Mesodermal cell (in vitro differentiated cells): ENCODE measurements around the gene CUL2.

Experiments used
- H3K27ac ChIP-seq: 2 replicates; pipeline ENCODE4 v1.7.0; 2013; ENCODE audit warnings: mild to moderate bottlenecking, low read depth, low read length, moderate library complexity; ENCODE audit not compliant: severe bottlenecking
- H3K36me3 ChIP-seq: 2 replicates; pipeline ENCODE4 v1.7.1; 2013; ENCODE audit warnings: mild to moderate bottlenecking, low read length, moderate library complexity; ENCODE audit not compliant: control insufficient read depth, insufficient read depth
- H3K4me1 ChIP-seq: one replicate; pipeline ENCODE4 v1.7.1; 2013; ENCODE audit warnings: mild to moderate bottlenecking, low read length; ENCODE audit not compliant: insufficient read depth, control insufficient read depth, poor library complexity, severe bottlenecking
- H3K4me3 ChIP-seq: 2 replicates; pipeline ENCODE4 v1.7.0; 2013; ENCODE audit warnings: low read length, control low read depth, mild to moderate bottlenecking; ENCODE audit not compliant: insufficient read depth, poor library complexity, severe bottlenecking; ENCODE audit errors: extremely low read depth
- H3K9me3 ChIP-seq: 2 replicates; pipeline ENCODE4 v1.7.1; 2013; ENCODE audit warnings: mild to moderate bottlenecking, low read length, moderate library complexity; ENCODE audit not compliant: control insufficient read depth
- WGBS, 2 experiments: methylation state at CpG; one replicate each; pipeline ENCODE4 v1.1.5; 2013; ENCODE audit warnings: missing lambda C conversion rate in 2 of 2; ENCODE audit not compliant: insufficient coverage in 2 of 2; 5-methylcytosine and 5-hydroxymethylcytosine counted together

CUL2 gene

DNA sequence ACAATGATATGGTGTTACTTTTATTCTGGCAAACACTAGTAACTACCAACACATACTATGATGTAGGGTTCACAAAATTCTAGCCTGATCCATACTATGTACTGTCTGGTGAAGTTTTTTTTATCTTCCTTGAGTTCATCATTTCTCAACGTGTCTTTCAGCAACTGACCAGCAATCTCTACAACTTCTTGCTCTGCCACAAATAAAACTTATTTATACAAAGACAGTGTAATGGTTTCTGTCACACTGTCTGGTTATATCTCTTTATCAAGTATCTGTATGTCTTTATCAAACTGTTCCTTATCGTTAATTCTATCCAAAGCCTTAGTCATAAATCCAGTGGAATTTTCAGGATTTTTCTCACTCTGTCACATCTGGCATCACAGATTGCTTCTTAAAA is 69.7 kb downstream of the CUL2 start:
- H3K9me3 ChIP-seq, result no peaks in the 10 kb centered on the region
- H3K27ac ChIP-seq, result no peak overlapping the region
- peaks cover 61% of the 10 kb centered on the region for H3K36me3 ChIP-seq
- no peak overlapping the region for H3K4me3 ChIP-seq
- 100% methylated on average over 1 of the region's 2 CpGs for WGBS, 2 experiments
- no peaks in the 10 kb centered on the region for H3K4me1 ChIP-seq

DNA sequence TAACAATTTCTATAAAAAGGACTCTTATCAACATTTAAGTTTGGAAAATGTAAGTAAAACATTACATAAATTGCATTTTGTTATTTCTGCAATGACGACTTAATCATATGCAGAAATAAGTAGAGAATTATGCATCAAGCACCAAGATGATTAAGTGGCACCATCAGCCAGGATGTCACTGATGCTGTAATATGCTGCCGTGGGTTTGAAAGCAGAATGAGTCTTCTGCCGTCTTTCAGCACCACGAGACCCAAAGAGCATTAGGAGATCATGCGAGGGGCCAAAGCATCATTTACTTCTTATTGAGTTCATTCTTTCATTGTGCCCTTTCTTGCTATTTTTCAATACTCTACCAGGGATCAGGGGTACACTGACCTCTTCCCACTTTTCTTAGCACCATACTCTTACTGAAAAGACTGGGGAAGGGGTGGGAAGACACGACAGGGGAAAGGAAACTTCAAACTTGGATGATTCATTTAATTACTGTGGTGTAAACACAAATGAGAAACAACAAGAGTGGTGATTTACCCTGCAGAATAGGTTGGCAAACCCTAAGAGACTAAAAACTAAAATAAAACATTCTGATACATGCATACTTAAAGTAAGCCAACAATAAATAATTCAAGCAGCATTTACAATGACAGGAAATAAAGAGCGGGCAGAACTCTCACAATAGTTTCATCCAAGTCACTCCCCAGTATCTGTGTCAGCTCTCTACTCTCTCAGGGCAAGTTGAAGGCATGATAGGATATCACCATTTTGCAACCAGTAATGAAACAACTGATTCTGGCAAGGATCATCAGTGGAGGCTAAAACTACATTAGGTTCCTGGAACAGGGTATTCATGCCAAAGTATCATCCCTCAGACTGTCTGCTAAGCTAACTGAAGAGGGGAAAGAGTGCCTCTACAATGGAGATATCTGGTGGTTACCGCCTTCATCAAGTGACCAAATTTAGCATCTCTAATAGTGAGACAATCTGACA is 70.8 kb downstream of the CUL2 start:
- Histone ChIP-seq H3K36me3 (peaks cover 55% of the 10 kb centered on the region), H3K9me3 (no peaks in the 10 kb centered on the region), H3K4me3 (no peak overlapping the region), H3K4me1 (no peaks in the 10 kb centered on the region), H3K27ac (no peak overlapping the region)
- 97 to 100% methylated on average over 5 to 6 of the region's 8 CpGs for WGBS, 2 experiments

DNA sequence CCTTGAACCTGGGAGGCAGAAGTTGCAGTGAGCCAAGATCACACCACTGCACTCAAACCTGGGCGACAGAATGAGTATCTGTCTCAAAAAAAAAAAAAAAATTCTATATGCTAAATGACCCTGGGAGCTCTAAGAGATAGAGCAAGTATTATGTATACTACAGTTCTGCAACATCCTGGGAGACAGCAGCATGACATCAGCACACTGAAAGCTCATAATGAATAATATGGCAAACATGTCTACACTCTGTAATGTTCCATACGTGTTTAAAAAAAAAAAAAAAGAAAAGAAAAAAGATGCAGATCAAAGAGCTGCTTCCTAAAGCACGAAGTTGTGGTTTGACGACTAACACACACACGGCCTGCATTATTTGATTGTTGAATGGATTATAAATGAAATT is 72.5 kb downstream of the CUL2 start:
- H3K4me1 ChIP-seq, result no peaks in the 10 kb centered on the region
- no peaks in the 10 kb centered on the region for H3K9me3 ChIP-seq
- peaks cover 45% of the 10 kb centered on the region for H3K36me3 ChIP-seq
- no peak overlapping the region for H3K27ac ChIP-seq
- no peak overlapping the region for H3K4me3 ChIP-seq
- WGBS, 2 experiments, result 99% methylated on average over 4 of the region's 5 CpGs; no CpG with 5 or more reads in 1 of the 2 experiments

DNA sequence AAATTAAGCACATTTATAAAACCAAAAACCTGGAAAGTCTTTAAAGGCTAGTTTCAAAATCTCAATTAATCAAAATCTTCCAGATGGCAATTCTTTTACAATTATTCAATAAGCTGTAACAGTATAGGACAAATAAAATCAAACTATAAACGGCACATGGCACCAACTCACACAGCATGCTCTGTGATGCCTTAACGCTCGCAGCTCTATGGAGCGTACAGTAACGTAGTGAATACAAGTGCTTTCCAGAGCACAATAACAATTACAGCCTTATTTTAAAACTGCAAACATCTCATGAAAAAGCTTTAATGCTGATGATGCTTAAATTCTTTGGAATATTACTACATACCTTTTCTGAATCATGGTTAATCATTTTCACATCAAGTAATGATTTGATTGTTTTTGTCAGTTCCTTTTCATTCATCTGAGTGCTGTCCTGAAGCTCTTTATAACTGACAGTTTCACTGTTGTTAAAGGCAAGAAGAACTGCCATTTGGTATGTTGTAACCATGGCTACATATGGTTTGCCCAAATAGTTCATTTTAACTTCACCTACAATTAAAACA is 74.2 kb downstream of the CUL2 start:
- Histone ChIP-seq H3K36me3 (peaks cover 41% of the 10 kb centered on the region), H3K4me1 (no peaks in the 10 kb centered on the region), H3K9me3 (no peaks in the 10 kb centered on the region), H3K27ac (no peak overlapping the region), H3K4me3 (no peak overlapping the region)
- 92 to 93% methylated on average over 3 to 4 of the region's 5 CpGs for WGBS, 2 experiments

DNA sequence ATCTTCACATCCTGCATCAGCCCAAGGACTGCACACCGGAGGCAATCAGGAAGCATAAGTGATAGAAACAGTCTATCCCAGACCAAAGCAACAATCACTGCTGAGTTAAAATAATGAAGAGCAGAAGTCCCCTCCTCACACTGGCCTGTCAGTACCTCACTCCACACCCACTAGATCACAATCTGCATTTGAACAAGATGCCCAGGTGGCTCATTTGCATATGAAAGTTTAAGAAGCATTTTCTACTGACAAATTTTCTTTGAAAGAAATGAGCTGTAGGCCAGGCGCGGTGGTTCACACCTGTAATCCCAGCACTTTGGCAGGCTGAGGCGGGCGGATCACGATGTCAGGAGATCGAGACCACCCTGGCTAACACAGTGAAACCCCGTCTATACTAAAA is 77.4 kb downstream of the CUL2 start:
- H3K4me3 ChIP-seq, result no peak overlapping the region
- H3K36me3 ChIP-seq, result peaks cover 30% of the 10 kb centered on the region
- WGBS, 2 experiments, result 55 to 82% methylated on average over 4 to 7 of the region's 8 CpGs
- no peaks in the 10 kb centered on the region for H3K4me1 ChIP-seq
- no peaks in the 10 kb centered on the region for H3K9me3 ChIP-seq
- no peak overlapping the region for H3K27ac ChIP-seq

DNA sequence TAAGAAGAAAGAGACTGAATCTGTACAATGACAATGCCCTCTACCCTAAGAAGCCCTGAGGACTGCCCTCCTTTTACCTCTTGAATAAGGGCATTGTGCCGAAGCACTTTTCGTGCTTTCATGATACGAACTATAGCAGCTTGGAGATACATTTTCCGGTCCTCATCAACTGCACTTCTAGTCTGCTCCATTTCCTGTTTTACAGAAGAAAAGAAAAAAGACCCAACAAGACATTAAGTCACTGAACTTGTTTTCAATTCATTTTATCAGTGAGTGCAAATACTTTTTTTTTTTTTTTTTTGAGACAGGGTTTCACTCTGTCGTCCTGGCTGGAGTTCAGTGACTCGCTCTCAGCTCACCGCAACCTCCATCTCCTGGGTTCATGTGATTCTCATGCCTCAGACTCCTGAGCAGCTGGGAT is 78.4 kb downstream of the CUL2 start:
- WGBS, 2 experiments, result 96 to 98% methylated on average over 4 of the region's 7 CpGs
- Histone ChIP-seq H3K9me3 (no peaks in the 10 kb centered on the region), H3K4me1 (no peaks in the 10 kb centered on the region), H3K36me3 (peaks cover 29% of the 10 kb centered on the region), H3K4me3 (no peak overlapping the region), H3K27ac (no peak overlapping the region)

DNA sequence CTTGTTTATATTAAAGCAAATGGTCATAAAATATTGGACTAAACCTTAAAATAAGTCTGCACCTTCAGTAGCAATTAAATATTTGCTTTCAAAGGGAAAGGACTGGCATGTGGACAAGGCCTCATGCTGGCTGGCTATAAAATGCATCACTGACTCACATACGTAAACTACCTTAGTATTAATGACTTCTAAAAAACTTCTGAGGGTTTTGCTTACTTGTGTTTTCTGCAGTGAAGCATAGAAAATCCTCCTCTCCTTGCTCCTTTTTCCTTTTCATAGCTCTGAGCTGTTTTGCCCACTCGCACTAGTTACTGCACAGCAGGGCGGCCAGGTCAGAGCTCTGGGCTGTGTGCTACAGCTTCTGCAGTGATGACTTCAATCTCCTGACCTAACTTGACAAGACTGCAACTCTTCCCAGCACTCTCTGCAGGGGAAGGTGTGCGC is 82.3 kb downstream of the CUL2 start:
- 90 to 93% methylated on average over 3 to 4 of the region's 4 CpGs for WGBS, 2 experiments
- H3K4me3 ChIP-seq, result no peak overlapping the region
- no peaks in the 10 kb centered on the region for H3K9me3 ChIP-seq
- no peaks in the 10 kb centered on the region for H3K4me1 ChIP-seq
- H3K27ac ChIP-seq, result no peak overlapping the region
- H3K36me3 ChIP-seq, result peaks cover 25% of the 10 kb centered on the region

DNA sequence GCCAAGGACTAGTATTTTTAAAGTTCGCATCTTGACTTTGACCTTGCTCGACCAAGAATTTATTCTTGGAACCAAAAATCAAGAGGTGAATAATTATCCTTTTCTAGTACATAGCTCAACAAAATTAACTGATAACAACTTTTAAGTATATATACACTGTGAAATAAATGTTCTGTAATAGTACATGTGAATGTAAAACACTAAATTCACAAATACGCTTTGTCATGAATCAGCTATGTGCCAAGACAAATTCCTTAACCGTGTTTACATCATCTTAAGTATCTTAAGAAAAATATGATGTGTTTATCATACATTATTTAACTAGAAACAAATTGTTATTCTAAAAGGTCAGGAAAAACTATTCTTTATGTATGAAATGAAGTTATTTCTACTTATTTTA is 83.3 kb downstream of the CUL2 start:
- Histone ChIP-seq H3K36me3 (peaks cover 14% of the 10 kb centered on the region), H3K4me1 (no peaks in the 10 kb centered on the region), H3K4me3 (no peak overlapping the region), H3K27ac (no peak overlapping the region), H3K9me3 (no peaks in the 10 kb centered on the region)
- 83% methylated on average over 1 of the region's 4 CpGs; no CpG with 5 or more reads in 1 of the 2 experiments for WGBS, 2 experiments

DNA sequence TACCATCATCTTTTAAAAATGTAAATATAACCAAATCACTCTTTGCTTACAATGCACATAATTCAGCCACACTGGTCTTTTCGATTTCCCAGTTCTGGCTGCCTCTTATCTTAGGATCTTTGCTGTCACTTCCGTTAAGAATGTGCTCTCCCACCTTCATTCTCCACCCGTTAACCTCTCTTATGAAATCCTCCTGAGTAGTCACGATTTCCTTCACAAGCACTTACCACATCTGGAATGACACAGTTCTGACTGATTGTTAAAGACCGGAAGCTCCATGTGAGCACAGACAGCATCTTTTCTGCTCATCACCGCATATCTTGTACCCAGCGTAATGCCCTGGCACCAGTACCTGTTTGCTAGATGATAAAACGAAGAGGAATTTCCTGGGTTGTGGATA is 84.3 kb downstream of the CUL2 start:
- no peak overlapping the region for H3K4me3 ChIP-seq
- no peak overlapping the region for H3K27ac ChIP-seq
- H3K9me3 ChIP-seq, result no peaks in the 10 kb centered on the region
- WGBS, 2 experiments, result 92 to 93% methylated on average over 5 of the region's 8 CpGs
- no peaks in the 10 kb centered on the region for H3K4me1 ChIP-seq
- peaks cover 10% of the 10 kb centered on the region for H3K36me3 ChIP-seq

DNA sequence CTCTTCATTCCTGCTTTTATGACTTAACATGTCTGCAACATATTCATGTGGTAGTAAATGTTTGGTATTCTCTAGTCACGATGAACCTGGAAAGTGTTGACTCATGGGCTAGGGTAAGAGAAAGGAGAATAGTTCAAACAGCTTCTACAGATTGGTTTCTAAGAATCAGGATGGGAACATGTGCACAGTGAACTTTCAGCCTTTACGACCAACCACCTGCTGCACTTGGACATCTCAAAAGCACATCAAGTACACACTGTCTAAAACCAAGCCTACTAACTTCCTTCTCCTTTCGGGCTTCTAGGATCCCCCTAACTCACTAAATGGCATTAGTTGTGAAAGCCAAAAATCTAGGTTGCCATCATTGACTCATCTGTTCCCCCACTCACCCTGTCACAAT is 85.5 kb downstream of the CUL2 start:
- no peaks in the 10 kb centered on the region for H3K9me3 ChIP-seq
- H3K4me1 ChIP-seq, result no peaks in the 10 kb centered on the region
- no peak overlapping the region for H3K27ac ChIP-seq
- peaks cover 6% of the 10 kb centered on the region for H3K36me3 ChIP-seq
- no peak overlapping the region for H3K4me3 ChIP-seq
- WGBS, 2 experiments, result 97 to 100% methylated on average over 3 of the region's 3 CpGs

DNA sequence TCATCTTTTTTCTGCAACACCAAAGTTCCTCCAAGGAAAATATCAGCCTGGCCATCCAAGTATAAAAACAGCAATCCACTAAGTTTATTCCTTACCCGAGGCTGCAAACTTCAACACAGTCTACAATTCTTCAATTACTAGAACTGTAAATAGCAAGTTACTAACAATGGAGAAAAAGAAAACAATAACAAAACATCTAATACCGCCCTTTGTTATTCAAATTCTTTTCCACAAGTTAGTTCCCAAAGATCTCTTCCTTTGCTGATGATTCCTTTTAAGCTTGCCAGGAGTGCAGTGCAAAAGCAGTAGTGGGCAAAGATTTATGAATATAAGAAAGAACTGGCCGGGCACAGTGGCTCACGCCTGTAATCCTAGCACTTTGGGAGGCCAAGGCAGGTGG is 86.2 kb downstream of the CUL2 start:
- Histone ChIP-seq H3K4me1 (no peaks in the 10 kb centered on the region), H3K9me3 (no peaks in the 10 kb centered on the region), H3K4me3 (no peak overlapping the region), H3K36me3 (peaks cover 5% of the 10 kb centered on the region), H3K27ac (no peak overlapping the region)
- WGBS, 2 experiments, result 67 to 74% methylated on average over 1 to 2 of the region's 4 CpGs
